BJ (cell line): ENCODE data around the gene ZMYM4. TPM values are rescaled to one million over a fixed set of nuclear protein-coding genes. Genes with fewer than 3 reads are reported as not detected.
"Not testable (repeated sequence)": the region's sequence is repeated elsewhere in the genome, so short reads cannot be mapped to it uniquely, and the experiment has no call there.

Experiments used
- CTCF ChIA-PET: fragments of 350-600 bp; formaldehyde crosslinking; extraction: SDS; loops from one replicate; lab custom pipeline; 2021; ENCODE audit warnings: antibody characterized with exemption, inconsistent platforms; lab: Yijun Ruan, JAX
- POLR2A ChIA-PET: fragments of 300-600 bp; sonication (Branson Sonifier 250); formaldehyde crosslinking; extraction: SDS; loops from one replicate; lab custom pipeline; 2021; ENCODE audit warnings: antibody characterized with exemption; lab: Charles Lee
- DNase-seq: peaks from one replicate; pipeline ENCODE4 v3.0.0-alpha.2; 2011; ENCODE audit warnings: low read depth
- H3K27me3 ChIP-seq: 2 replicates; pipeline ENCODE4 v1.6.0; 2011; ENCODE audit warnings: low read length; ENCODE audit not compliant: control insufficient read depth, insufficient read depth
- H3K36me3 ChIP-seq: 2 replicates; pipeline ENCODE4 v1.5.1; 2011; ENCODE audit warnings: low read length; ENCODE audit not compliant: control insufficient read depth, insufficient read depth
- H3K4me3 ChIP-seq: 2 replicates; pipeline ENCODE4 v1.5.1; 2011; ENCODE audit warnings: low read depth, mild to moderate bottlenecking, control low read depth, low read length
- polyA plus RNA-seq: library from polyadenylated mRNA; depleted of rRNA; stranded (reverse); fragments of >200 nt; gene quantifications from 2 replicates; pipeline ENCODE4 v1.2.3, GENCODE V29; 2011
- TF ChIP-seq, protein P1 (sequence below): IDR thresholded peaks from 2 replicates; pipeline ENCODE4 v1.5.1; 2011; ENCODE audit warnings: low read depth, mild to moderate bottlenecking, control low read depth, inconsistent platforms, low read length, moderate library complexity; ENCODE audit not compliant: insufficient read depth

Gene ZMYM4
- polyA plus RNA-seq, 1 experiment: 19.2 TPM

DNA sequence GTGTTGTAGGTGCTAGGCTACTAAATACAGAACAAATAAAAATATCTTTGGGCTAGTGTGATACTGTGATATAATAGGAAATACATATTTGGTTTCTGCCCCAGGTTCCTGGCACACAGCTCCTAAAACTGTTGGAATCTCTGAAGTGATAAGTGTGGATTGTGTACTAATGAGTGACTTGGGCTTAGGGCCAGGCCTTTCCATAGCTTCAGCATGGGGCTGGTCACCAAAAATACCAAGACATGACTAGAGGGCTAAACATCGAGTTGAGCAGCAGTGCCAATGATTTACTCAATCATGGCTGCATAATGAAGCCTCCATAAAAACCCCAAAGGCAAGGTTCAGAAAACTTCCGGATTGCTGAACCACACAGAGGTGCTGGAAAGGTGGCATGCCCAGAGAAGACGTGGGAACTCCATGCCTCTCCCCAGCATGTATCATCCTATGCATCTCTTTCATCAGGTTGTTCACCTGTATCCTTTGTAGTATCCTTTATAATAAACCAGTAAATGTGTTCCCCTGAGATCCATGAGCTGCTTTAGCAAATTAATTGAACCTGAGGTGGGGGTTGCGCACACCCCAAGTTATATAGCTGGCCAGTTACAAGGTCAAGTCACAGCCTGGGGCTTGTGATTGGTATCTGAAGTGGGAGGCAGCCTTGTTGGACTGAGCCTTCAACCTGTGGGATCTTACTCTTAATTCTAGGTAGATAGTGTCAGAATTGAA lies 51.6 kb downstream of the ZMYM4 start:
- Histone ChIP-seq H3K36me3 (no peaks in the 10 kb centered on the region), H3K27me3 (no peaks in the 10 kb centered on the region), H3K4me3 (no peak overlapping the region)
- DNase-seq: no peak
- POLR2A ChIA-PET: no interaction called here
- CTCF ChIA-PET: no interaction called here
- TF ChIP-seq, protein P1, sequence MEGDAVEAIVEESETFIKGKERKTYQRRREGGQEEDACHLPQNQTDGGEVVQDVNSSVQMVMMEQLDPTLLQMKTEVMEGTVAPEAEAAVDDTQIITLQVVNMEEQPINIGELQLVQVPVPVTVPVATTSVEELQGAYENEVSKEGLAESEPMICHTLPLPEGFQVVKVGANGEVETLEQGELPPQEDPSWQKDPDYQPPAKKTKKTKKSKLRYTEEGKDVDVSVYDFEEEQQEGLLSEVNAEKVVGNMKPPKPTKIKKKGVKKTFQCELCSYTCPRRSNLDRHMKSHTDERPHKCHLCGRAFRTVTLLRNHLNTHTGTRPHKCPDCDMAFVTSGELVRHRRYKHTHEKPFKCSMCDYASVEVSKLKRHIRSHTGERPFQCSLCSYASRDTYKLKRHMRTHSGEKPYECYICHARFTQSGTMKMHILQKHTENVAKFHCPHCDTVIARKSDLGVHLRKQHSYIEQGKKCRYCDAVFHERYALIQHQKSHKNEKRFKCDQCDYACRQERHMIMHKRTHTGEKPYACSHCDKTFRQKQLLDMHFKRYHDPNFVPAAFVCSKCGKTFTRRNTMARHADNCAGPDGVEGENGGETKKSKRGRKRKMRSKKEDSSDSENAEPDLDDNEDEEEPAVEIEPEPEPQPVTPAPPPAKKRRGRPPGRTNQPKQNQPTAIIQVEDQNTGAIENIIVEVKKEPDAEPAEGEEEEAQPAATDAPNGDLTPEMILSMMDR: no peak

GRCh38 chr1:35320937-35321336 lies 52.4 kb downstream of the ZMYM4 start:
- H3K27me3 ChIP-seq: no peaks in the 10 kb centered on the region
- ChIA-PET CTCF (interaction anchor here (0.8 kb wide), 1 partner anchor 40 kb away, joined by 3 read pairs; no protein-coding TSS in a partner anchor), POLR2A (no interaction called here)
- no peak for DNase-seq
- no peaks in the 10 kb centered on the region for H3K36me3 ChIP-seq
- no peak overlapping the region for H3K4me3 ChIP-seq
- TF ChIP-seq, protein P1: no peak

- ChIA-PET CTCF (no interaction called here), POLR2A (no interaction called here)
- no peak for DNase-seq
- no peaks in the 10 kb centered on the region for H3K27me3 ChIP-seq
- TF ChIP-seq, protein P1: no peak
- H3K4me3 ChIP-seq: no peak overlapping the region
- 0 out of 2 replicates have a peak, but pooled peaks cover 1% of the 10 kb centered on the region for H3K36me3 ChIP-seq
These were observed 56.0 kb downstream of the ZMYM4 start for GRCh38 chr1:35324486-35324885.

- no peak for DNase-seq
- H3K27me3 ChIP-seq: no peaks in the 10 kb centered on the region
- 0 out of 2 replicates have a peak, but pooled peaks cover 1% of the 10 kb centered on the region for H3K36me3 ChIP-seq
- ChIA-PET CTCF (no interaction called here), POLR2A (no interaction called here)
- TF ChIP-seq, protein P1: no peak
- no peak overlapping the region for H3K4me3 ChIP-seq
These were observed 57.8 kb downstream of the ZMYM4 start for GRCh38 chr1:35326246-35326866.

DNA sequence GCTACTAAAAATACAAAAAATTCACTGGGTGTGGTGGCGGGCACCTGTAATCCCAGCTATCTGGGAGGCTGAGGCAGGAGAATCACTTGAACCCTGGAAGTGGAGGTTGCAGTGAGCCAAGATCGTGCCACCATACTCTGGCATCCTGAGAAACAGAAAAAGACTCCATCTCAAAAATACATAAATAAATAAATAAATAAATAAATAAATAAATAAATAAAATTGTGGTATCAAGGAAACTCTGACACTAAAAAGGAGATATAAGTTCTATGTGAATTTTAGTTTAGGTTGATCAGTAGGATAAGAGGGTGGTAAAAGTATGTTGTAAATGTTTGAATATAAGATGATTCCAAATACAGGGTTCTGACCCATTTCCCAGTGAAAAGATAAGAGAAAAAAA lies 63.1 kb downstream of the ZMYM4 start:
- POLR2A ChIA-PET: interaction anchor here (0.7 kb wide), 1 partner anchor 160 kb away, joined by 4 read pairs; no protein-coding TSS in a partner anchor
- H3K36me3 ChIP-seq, CTCF ChIA-PET, H3K27me3 ChIP-seq, DNase-seq, H3K4me3 ChIP-seq: not testable (repeated sequence)
